Gastrocnemius medialis (tissue), 4 donors: Measurements from ENCODE around the gene INMT. TPM values are rescaled to one million over a fixed set of nuclear protein-coding genes. Genes with fewer than 3 reads are reported as not detected.

Source experiments
- ATAC-seq, 2 donors: fragments of 150-250 bp; one replicate each; pipeline ENCODE4 v1.9.1; 2016
- DNase-seq, 2 donors: peaks; one replicate each; pipeline ENCODE4 v3.0.0-alpha.2; 2019
- H3K27ac ChIP-seq, 4 donors: fragments of 200-600 bp; sonication (generic); 1 replicate in 1 of 4; 2 replicates in 3 of 4; pipeline ENCODE4 v1.5.1; 2016 to 2018; ENCODE audit warnings: mild to moderate bottlenecking in 2 of 4, moderate library complexity in 1 of 4
- H3K27me3 ChIP-seq, 3 donors: fragments of 200-600 bp; sonication (generic) in 2 of 3; 1 replicate in 1 of 3; 2 replicates in 2 of 3; pipeline versions ENCODE4 v1.5.1 to v1.6.0; 2016 to 2019; ENCODE audit warnings: mild to moderate bottlenecking in 1 of 3, moderate library complexity in 1 of 3
- H3K36me3 ChIP-seq, 2 donors: fragments of 200-600 bp; sonication (generic) in 1 of 2; one replicate each; pipeline ENCODE4 v1.5.1; 2017 to 2018
- H3K4me1 ChIP-seq, 2 donors: fragments of 200-600 bp; sonication (generic) in 1 of 2; one replicate each; pipeline ENCODE4 v1.5.1; 2016 to 2017; ENCODE audit warnings: mild to moderate bottlenecking in 2 of 2
- H3K4me3 ChIP-seq, 4 donors: fragments of 200-600 bp; sonication (generic) in 3 of 4; 1 replicate in 1 of 4; 2 replicates in 3 of 4; pipeline ENCODE4 v1.5.1; 2016 to 2019; ENCODE audit warnings: mild to moderate bottlenecking in 2 of 4
- H3K9me3 ChIP-seq, 3 donors: fragments of 200-600 bp; sonication (generic) in 2 of 3; 1 replicate in 1 of 3; 2 replicates in 2 of 3; pipeline ENCODE4 v1.5.1; 2016 to 2019
- POLR2A ChIP-seq, 2 donors: fragments of 450-650 bp; IDR thresholded peaks; one replicate each; pipeline ENCODE4 v1.6.1; 2017; ENCODE audit warnings: antibody characterized with exemption in 2 of 2, mild to moderate bottlenecking in 2 of 2, moderate library complexity in 2 of 2
- in situ Hi-C, 4 donors: fragments of 200-750 bp; cut with MboI; loops; one replicate each; pipeline versions ENCODE4 v1.15.0 to v1.8.0; 2017; ENCODE audit warnings: low sequenced_read_pairs in 4 of 4
- intact Hi-C: fragments of 100-400 bp; cut with DNase I; formaldehyde crosslinking; loops from one replicate; pipeline ENCODE4 v1.15.1; 2023; ENCODE audit warnings: low total_unique reads
- total RNA-seq, 4 donors: library from RNA; depleted of rRNA; stranded (reverse); fragments of >200 nt; gene quantifications; one replicate each; pipeline versions ENCODE4 v1.1.0 to v1.2.3, GENCODE V29; 2016
- TF ChIP-seq, protein P1 (sequence below), 5 experiments: fragments of 450-650 bp in 3 of 5; fragments of 200-600 bp in 2 of 5; sonication (generic) in 2 of 5; IDR thresholded peaks in 4 of 5; conservative IDR thresholded peaks in 1 of 5; 1 replicate in 4 of 5; 2 replicates in 1 of 5; pipeline ENCODE4 v1.5.1; 2016 to 2019; ENCODE audit warnings: antibody characterized with exemption in 5 of 5, mild to moderate bottlenecking in 3 of 5, moderate library complexity in 3 of 5

INMT gene
- total RNA-seq, 4 donors from 2014 or later = 1.9 to 8.6 (median 5.5) TPM

DNA sequence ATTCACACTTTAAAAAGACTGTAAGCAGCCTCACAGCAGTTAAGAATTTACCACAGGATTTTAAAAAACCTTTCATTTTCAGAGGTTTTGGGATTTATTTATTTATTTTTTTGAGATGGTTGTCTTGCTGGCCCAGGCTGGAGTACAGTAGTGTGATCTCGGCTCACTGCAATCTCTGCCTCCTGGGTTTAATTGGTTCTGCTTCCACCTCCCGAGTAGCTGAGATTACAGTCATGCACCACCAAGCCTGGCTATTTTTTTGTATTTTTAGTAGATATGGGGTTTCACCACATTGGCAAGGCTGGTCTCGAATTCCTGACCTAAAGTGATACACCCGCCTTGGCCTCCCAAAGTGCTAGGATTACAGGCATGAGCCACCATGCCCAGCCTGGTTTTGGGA lies 38.4 kb downstream of the INMT start:
- intact Hi-C loops = no loop called here
- Histone ChIP-seq H3K27ac (no peak overlapping the region), H3K4me1 (peaks cover 0 to 10% of the 10 kb centered on the region in 2 donors), H3K4me3 (no peak overlapping the region), H3K27me3 (no peaks in the 10 kb centered on the region), H3K36me3 (peaks cover 0 to 3% of the 10 kb centered on the region in 2 donors), H3K9me3 (no peaks in the 10 kb centered on the region)
- ATAC-seq (no peak), DNase-seq (no peak)
- in situ Hi-C loops = no loop called here
- TF ChIP-seq POLR2A (IDR thresholded peaks at IDR 0.05) = no peak
- TF ChIP-seq, protein P1, sequence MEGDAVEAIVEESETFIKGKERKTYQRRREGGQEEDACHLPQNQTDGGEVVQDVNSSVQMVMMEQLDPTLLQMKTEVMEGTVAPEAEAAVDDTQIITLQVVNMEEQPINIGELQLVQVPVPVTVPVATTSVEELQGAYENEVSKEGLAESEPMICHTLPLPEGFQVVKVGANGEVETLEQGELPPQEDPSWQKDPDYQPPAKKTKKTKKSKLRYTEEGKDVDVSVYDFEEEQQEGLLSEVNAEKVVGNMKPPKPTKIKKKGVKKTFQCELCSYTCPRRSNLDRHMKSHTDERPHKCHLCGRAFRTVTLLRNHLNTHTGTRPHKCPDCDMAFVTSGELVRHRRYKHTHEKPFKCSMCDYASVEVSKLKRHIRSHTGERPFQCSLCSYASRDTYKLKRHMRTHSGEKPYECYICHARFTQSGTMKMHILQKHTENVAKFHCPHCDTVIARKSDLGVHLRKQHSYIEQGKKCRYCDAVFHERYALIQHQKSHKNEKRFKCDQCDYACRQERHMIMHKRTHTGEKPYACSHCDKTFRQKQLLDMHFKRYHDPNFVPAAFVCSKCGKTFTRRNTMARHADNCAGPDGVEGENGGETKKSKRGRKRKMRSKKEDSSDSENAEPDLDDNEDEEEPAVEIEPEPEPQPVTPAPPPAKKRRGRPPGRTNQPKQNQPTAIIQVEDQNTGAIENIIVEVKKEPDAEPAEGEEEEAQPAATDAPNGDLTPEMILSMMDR (IDR thresholded peaks at IDR 0.05 in 4 of 5, conservative IDR thresholded peaks at IDR 0.05 in 1 of 5) = no peak

DNA sequence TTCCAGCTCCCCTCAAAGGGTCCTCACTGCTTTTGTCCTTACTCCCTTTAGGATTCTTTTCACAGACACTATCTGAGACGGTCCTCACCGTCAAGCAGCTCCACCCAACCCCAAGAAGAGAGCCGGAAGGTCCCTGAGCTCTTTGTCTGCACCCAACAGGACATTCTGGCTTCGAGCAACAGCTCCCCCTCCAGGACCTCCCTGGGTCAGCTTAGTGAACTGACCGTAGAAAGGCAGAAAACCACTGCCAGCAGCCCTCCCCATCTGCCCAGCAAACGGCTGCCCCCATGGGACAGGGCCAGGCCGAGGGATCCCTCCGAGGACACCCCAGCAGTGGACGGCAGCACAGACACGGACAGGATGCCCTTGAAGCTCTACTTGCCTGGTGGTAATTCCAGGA lies 39.2 kb downstream of the INMT start:
- no peak overlapping the region for H3K27ac ChIP-seq
- TF ChIP-seq, protein P1 (IDR thresholded peaks at IDR 0.05 in 4 of 5, conservative IDR thresholded peaks at IDR 0.05 in 1 of 5) = peak in 1 of 5 experiments; percentile 17
- no peak for TF ChIP-seq POLR2A (IDR thresholded peaks at IDR 0.05)
- H3K4me3 ChIP-seq = no peak overlapping the region
- DNase-seq (no peak), ATAC-seq (no peak)
- no peaks in the 10 kb centered on the region for H3K27me3 ChIP-seq
- intact Hi-C loops (no loop called here), in situ Hi-C loops (no loop called here)
- H3K4me1 ChIP-seq = peaks cover 0 to 10% of the 10 kb centered on the region in 2 donors
- no peaks in the 10 kb centered on the region for H3K36me3 ChIP-seq
- no peaks in the 10 kb centered on the region for H3K9me3 ChIP-seq

DNA sequence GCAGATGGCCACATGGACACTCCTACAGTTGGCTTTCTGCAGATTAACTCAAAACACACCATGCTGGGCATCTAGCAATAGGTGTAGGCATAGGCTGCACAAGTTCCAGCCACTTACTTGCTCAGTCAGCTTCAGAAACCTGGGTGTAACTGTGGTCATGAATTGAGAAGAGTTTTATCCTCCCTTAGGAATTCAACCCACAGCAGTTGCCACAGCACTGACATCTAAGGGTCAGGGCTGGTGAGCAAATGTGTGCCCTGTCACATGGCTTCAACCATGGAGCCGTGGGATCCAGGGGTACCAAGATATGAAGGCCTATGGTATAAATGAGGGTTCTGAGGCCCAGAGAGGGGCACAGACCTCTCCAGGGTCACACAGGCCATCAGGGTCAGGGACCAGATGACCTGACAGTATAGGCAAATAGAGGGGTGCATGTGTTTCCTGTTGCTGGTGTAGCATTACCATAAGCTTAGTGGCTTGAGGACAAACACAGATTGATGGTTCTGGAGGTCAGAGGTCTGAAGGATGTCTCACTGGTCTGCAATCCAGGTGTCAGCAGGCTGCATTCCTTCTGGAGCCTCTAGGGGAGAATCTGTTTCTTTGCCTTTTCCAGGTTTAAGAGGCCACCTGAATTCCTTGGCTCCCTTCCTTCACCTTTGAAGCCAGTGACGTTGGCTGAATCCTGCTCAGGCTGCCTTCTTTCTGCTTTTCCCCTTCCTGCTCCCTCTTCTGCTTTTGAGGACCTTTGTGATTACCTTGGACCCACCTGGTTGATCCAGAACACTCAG lies 43.4 kb downstream of the INMT start:
- DNase-seq (no peak), ATAC-seq (no peak)
- Histone ChIP-seq H3K4me1 (peaks cover 0 to 18% of the 10 kb centered on the region in 2 donors), H3K27me3 (no peaks in the 10 kb centered on the region), H3K4me3 (no peak overlapping the region), H3K36me3 (no peaks in the 10 kb centered on the region), H3K27ac (peak overlapping the region; percentile 12 to 57 (median 52)), H3K9me3 (no peaks in the 10 kb centered on the region)
- TF ChIP-seq POLR2A (IDR thresholded peaks at IDR 0.05) = no peak
- TF ChIP-seq, protein P1 (IDR thresholded peaks at IDR 0.05 in 4 of 5, conservative IDR thresholded peaks at IDR 0.05 in 1 of 5) = no peak
- intact Hi-C loops (no loop called here), in situ Hi-C loops (no loop called here)

DNA sequence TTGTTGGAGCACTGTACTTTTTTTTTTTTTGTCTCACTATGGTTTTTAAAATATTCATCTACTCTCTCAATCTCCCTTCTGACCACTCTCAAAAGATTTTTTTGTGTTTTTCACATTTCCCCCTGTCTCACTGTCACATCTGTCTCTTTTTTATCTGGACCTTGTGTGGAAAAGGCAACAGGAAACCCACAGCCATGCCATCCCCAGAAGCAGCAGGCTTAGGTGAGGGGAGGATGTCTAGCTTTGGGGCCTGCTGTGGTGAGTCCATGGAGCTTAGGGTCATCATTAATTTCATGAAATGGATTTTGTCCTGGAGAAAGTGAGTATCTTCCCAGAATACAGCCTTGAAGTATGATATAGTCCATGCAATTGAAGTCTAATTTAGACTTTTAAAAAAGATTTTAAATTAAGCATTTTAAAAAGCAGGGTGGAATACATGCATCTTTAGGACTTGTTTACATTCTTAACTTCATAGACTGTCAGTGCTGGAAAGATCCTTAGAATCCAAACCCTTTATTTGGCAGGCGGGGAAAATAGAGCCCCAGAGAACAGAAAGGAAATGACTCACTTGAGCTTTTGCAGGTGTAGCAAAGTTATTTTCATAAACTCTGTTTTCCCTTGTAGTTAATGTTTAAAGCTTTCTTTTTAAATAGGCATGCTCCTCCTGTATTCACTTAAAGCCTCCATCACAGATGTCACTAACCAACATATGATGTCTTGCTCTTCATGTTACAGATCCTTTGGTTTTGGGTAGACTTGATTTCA lies 44.4 kb downstream of the INMT start:
- Histone ChIP-seq H3K36me3 (no peaks in the 10 kb centered on the region), H3K9me3 (no peaks in the 10 kb centered on the region), H3K4me1 (peaks cover 4 to 23% of the 10 kb centered on the region in 2 donors), H3K4me3 (no peak overlapping the region), H3K27me3 (no peaks in the 10 kb centered on the region), H3K27ac (peak overlapping the region; percentile 26 to 57 (median 52))
- ATAC-seq (no peak), DNase-seq (no peak)
- intact Hi-C loops = no loop called here
- TF ChIP-seq, protein P1 (IDR thresholded peaks at IDR 0.05 in 4 of 5, conservative IDR thresholded peaks at IDR 0.05 in 1 of 5) = no peak
- TF ChIP-seq POLR2A (IDR thresholded peaks at IDR 0.05) = no peak
- in situ Hi-C loops = no loop called here
